HCT116 (cell line): ENCODE data around the gene MAML2.

Experiments used
- CTCF ChIP-seq, 3 experiments: fragments of 200-600 bp in 1 of 3; sonication (generic) in 1 of 3; IDR thresholded peaks in 2 of 3; conservative IDR thresholded peaks in 1 of 3; 2 replicates each; pipeline ENCODE4 v1.5.1; 2012 to 2017; ENCODE audit warnings: low read depth in 2 of 3, low read length in 2 of 3, antibody characterized with exemption in 1 of 3, borderline replicate concordance in 1 of 3, control low read depth in 1 of 3, mild to moderate bottlenecking in 1 of 3, mixed read lengths in 1 of 3, mixed run types in 1 of 3, moderate library complexity in 1 of 3; ENCODE audit not compliant: insufficient read depth in 1 of 3
- TF ChIP-seq, protein P1 (sequence below): IDR thresholded peaks from 2 replicates; pipeline ENCODE4 v1.6.1; 2012; ENCODE audit warnings: low read depth

DNA sequence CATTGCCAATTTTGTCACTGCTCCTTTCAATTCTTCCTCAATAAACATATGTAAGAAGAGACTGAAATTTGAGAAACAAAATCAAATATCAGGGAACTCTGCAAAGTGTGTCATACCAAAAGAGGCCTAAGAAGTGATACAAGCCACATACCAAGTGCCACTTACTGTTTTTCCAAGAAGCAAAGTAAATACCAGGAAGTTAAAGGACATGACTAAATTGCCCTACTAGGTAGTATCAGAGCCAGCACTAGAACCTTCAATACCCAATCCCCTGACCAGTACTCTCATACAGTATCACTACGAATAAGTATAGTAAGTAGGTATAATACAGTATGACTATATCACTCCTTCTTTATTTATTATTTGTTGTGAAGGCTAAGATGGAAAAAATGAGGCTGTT is 13.6 kb downstream of the MAML2 start:
- TF ChIP-seq CTCF (IDR thresholded peaks at IDR 0.05 in 2 of 3, conservative IDR thresholded peaks at IDR 0.05 in 1 of 3; ENCODE audit: borderline replicate concordance in 1 of 3, insufficient read depth in 1 of 3, low read depth in 2 of 3, low read length in 2 of 3), result no peak
- TF ChIP-seq, protein P1, sequence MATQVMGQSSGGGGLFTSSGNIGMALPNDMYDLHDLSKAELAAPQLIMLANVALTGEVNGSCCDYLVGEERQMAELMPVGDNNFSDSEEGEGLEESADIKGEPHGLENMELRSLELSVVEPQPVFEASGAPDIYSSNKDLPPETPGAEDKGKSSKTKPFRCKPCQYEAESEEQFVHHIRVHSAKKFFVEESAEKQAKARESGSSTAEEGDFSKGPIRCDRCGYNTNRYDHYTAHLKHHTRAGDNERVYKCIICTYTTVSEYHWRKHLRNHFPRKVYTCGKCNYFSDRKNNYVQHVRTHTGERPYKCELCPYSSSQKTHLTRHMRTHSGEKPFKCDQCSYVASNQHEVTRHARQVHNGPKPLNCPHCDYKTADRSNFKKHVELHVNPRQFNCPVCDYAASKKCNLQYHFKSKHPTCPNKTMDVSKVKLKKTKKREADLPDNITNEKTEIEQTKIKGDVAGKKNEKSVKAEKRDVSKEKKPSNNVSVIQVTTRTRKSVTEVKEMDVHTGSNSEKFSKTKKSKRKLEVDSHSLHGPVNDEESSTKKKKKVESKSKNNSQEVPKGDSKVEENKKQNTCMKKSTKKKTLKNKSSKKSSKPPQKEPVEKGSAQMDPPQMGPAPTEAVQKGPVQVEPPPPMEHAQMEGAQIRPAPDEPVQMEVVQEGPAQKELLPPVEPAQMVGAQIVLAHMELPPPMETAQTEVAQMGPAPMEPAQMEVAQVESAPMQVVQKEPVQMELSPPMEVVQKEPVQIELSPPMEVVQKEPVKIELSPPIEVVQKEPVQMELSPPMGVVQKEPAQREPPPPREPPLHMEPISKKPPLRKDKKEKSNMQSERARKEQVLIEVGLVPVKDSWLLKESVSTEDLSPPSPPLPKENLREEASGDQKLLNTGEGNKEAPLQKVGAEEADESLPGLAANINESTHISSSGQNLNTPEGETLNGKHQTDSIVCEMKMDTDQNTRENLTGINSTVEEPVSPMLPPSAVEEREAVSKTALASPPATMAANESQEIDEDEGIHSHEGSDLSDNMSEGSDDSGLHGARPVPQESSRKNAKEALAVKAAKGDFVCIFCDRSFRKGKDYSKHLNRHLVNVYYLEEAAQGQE, result no peak
